ENCODE results near the gene GGTLC3. TPM values are rescaled to one million over a fixed set of nuclear protein-coding genes. Genes with fewer than 3 reads are reported as not detected.

Gene GGTLC3
- total and polyA plus RNA-seq, 2 donors from 2014 or later, result 2.0 to 6.2 TPM

Other genes with a start within 250 kb of the GGTLC3 start
- gene TMEM191B, start 9.6 kb upstream of the GGTLC3 start, total RNA-seq, result 5.2 TPM
- gene TMEM191B, start 9.6 kb upstream of the GGTLC3 start, polyA plus RNA-seq (ENCODE audit: insufficient read depth, low read depth, low replicate concordance), result 10.6 TPM
- 0.82 TPM for gene RIMBP3, start 93.8 kb upstream of the GGTLC3 start, total RNA-seq
- 0.17 TPM for gene RIMBP3, start 93.8 kb upstream of the GGTLC3 start, polyA plus RNA-seq (ENCODE audit: insufficient read depth, low read depth, low replicate concordance)

Data from kidney (tissue), 2 donors.